IMR-90 (cell line): Measurements from ENCODE around the gene NOS2. TPM values are rescaled to one million over a fixed set of nuclear protein-coding genes. Genes with fewer than 3 reads are reported as not detected.
"Not testable (repeated sequence)": the region's sequence is repeated elsewhere in the genome, so short reads cannot be mapped to it uniquely, and the experiment has no call there.

Source experiments
- ATAC-seq: fragments of 200-7000 bp; cut with Tn5 transposase; 2 replicates; pipeline ENCODE4 v1.9.1; 2020; ENCODE audit warnings: low read depth, mild to moderate bottlenecking, moderate library complexity
- BruUV-seq: library from RNA; stranded (reverse); fragments of 400-500 nt; replicated peaks from 2 replicates; lab custom pipeline; 2021; lab: Mats Ljungman, UMichigan
- CTCF ChIA-PET: fragments of 300-600 bp; formaldehyde crosslinking; extraction: SDS; loops from one replicate; lab custom pipeline; 2021; ENCODE audit warnings: antibody characterized with exemption; lab: Yijun Ruan, JAX
- POLR2A ChIA-PET: fragments of 300-600 bp; sonication (Branson Sonifier 250); formaldehyde crosslinking; loops from one replicate; lab custom pipeline; 2022; ENCODE audit warnings: antibody characterized with exemption; ENCODE audit not compliant: unreplicated experiment; lab: Charles Lee
- DNase-seq: peaks from one replicate; pipeline ENCODE4 v3.0.0; 2013
- H2AFZ ChIP-seq: replicated peaks from 2 replicates; pipeline ENCODE3; 2013; ENCODE audit warnings: low read length, mild to moderate bottlenecking; ENCODE audit not compliant: poor library complexity
- H2AK5ac ChIP-seq: 2 replicates; pipeline ENCODE4 v1.6.1; 2013; ENCODE audit warnings: low read depth, low read length, inconsistent platforms
- H2AK9ac ChIP-seq: replicated peaks from 2 replicates; pipeline ENCODE3; 2013; ENCODE audit warnings: mild to moderate bottlenecking, low read depth, low read length, moderate library complexity; ENCODE audit not compliant: poor library complexity
- H2BK120ac ChIP-seq: 2 replicates; pipeline ENCODE4 v1.6.1; 2013; ENCODE audit warnings: low read depth, low read length, inconsistent platforms
- H2BK15ac ChIP-seq: 3 replicates; pipeline ENCODE4 v1.6.1; 2013; ENCODE audit warnings: low read depth, low read length, inconsistent platforms
- H2BK20ac ChIP-seq: 2 replicates; pipeline ENCODE4 v1.6.1; 2013; ENCODE audit warnings: low read depth, mild to moderate bottlenecking, inconsistent platforms, low read length, moderate library complexity
- H2BK5ac ChIP-seq: 2 replicates; pipeline ENCODE4 v1.6.1; 2013; ENCODE audit warnings: mild to moderate bottlenecking, low read depth, low read length, inconsistent platforms; ENCODE audit not compliant: poor library complexity, severe bottlenecking
- H3K14ac ChIP-seq: replicated peaks from 2 replicates; pipeline ENCODE4 v1.6.1; 2013; ENCODE audit warnings: low read depth, low read length, inconsistent platforms
- H3K18ac ChIP-seq: 2 replicates; pipeline ENCODE4 v1.6.1; 2013; ENCODE audit warnings: low read depth, low read length, control low read depth
- H3K23ac ChIP-seq: 2 replicates; pipeline ENCODE4 v1.6.1; 2013; ENCODE audit warnings: low read depth, low read length, inconsistent platforms
- H3K27ac ChIP-seq: 2 replicates; pipeline ENCODE4 v1.5.1; 2013; ENCODE audit warnings: mild to moderate bottlenecking, control low read depth, low read length; ENCODE audit not compliant: insufficient read depth
- H3K27me3 ChIP-seq: 2 replicates; pipeline ENCODE4 v1.6.1; 2013; ENCODE audit warnings: low read length; ENCODE audit not compliant: control insufficient read depth, insufficient read depth
- H3K36me3 ChIP-seq: 2 replicates; pipeline ENCODE4 v1.6.1; 2013; ENCODE audit warnings: low read length, mixed read lengths; ENCODE audit not compliant: control insufficient read depth, insufficient read depth
- H3K4ac ChIP-seq: 2 replicates; pipeline ENCODE4 v1.6.1; 2013; ENCODE audit warnings: low read depth, low read length, inconsistent platforms
- H3K4me1 ChIP-seq: 2 replicates; pipeline ENCODE4 v1.6.1; 2013; ENCODE audit warnings: low read length, mixed read lengths; ENCODE audit not compliant: control insufficient read depth, insufficient read depth
- H3K4me2 ChIP-seq: 2 replicates; pipeline ENCODE4 v1.6.1; 2013; ENCODE audit warnings: low read depth, mild to moderate bottlenecking, control low read depth, low read length, moderate library complexity
- H3K4me3 ChIP-seq: 2 replicates; pipeline ENCODE4 v1.5.1; 2013; ENCODE audit warnings: low read depth, mild to moderate bottlenecking, control low read depth, low read length, moderate library complexity; ENCODE audit not compliant: insufficient read depth
- H3K56ac ChIP-seq: 2 replicates; pipeline ENCODE4 v1.6.1; 2013; ENCODE audit warnings: low read length, inconsistent platforms; ENCODE audit not compliant: insufficient read depth; ENCODE audit errors: extremely low read depth
- H3K79me1 ChIP-seq, 2 experiments: 2 replicates each; pipeline ENCODE4 v1.6.1; 2013; ENCODE audit warnings: low read length in 2 of 2, inconsistent platforms in 1 of 2, low read depth in 1 of 2
- H3K9ac ChIP-seq: 2 replicates; pipeline ENCODE4 v1.6.1; 2013; ENCODE audit warnings: low read depth, low read length, control low read depth
- H3K9me1 ChIP-seq: 2 replicates; pipeline ENCODE4 v1.6.1; 2013; ENCODE audit warnings: low read length, inconsistent platforms; ENCODE audit not compliant: insufficient read depth
- H3K9me3 ChIP-seq: 2 replicates; pipeline ENCODE4 v1.6.1; 2013; ENCODE audit warnings: low read length; ENCODE audit not compliant: control insufficient read depth, insufficient read depth
- H4K20me1 ChIP-seq: 2 replicates; pipeline ENCODE4 v1.6.1; 2013; ENCODE audit warnings: low read length, inconsistent platforms; ENCODE audit not compliant: insufficient read depth
- H4K5ac ChIP-seq: 2 replicates; pipeline ENCODE4 v1.6.1; 2013; ENCODE audit warnings: mild to moderate bottlenecking, low read depth, low read length, control low read depth
- H4K8ac ChIP-seq, 2 experiments: 2 replicates each; pipeline ENCODE4 v1.6.1; 2013; ENCODE audit warnings: low read depth in 2 of 2, low read length in 2 of 2, control low read depth in 1 of 2, inconsistent platforms in 1 of 2
- H4K91ac ChIP-seq: 2 replicates; pipeline ENCODE4 v1.6.1; 2013; ENCODE audit warnings: low read depth, low read length, inconsistent platforms; ENCODE audit not compliant: insufficient read depth
- WGBS, 2 experiments: methylation state at CpG; one replicate each; pipeline versions ENCODE4 v1.1.5 to v1.1.7; 2013; ENCODE audit warnings: missing lambda C conversion rate in 2 of 2; ENCODE audit not compliant: insufficient read length in 1 of 2; ENCODE audit errors: extremely low coverage in 2 of 2; 5-methylcytosine and 5-hydroxymethylcytosine counted together
- dilution Hi-C: fragments of 300-500 bp; cut with HindIII; formaldehyde crosslinking; loops from one replicate; pipeline ENCODE4 v1.14.3; 2018; ENCODE audit warnings: low sequenced_read_pairs; ENCODE audit not compliant: unreplicated experiment
- in situ Hi-C: fragments of 300-500 bp; cut with MboI; formaldehyde crosslinking; loops from 3 replicates; pipeline ENCODE4 v1.14.3; 2019; ENCODE audit warnings: low sequenced_read_pairs, inconsistent platforms, mixed read lengths
- intact Hi-C: fragments of 100-400 bp; cut with micrococcal nuclease; formaldehyde crosslinking; loops from 2 replicates; pipeline ENCODE4 v1.10.0; 2022
- polyA plus RNA-seq, 3 experiments: library from polyadenylated mRNA; depleted of rRNA; stranded (reverse); fragments of >200 nt; gene quantifications; 2 replicates each; pipeline ENCODE4 v1.2.3, GENCODE V29; 2012; ENCODE audit warnings: low replicate concordance in 1 of 3
- total RNA-seq: library from RNA; depleted of rRNA; stranded (reverse); fragments of >200 nt; gene quantifications from 2 replicates; pipeline ENCODE4 v1.2.3, GENCODE V29; 2012

NOS2 gene
- total and polyA plus RNA-seq, 2 of the 4 experiments (the other 2 are of a cell fraction), result under 0.01 TPM; not detected in 1

- H4K91ac ChIP-seq, H2AK9ac ChIP-seq, H3K14ac ChIP-seq, H2BK120ac ChIP-seq, H3K23ac ChIP-seq, H3K4me2 ChIP-seq, H3K9ac ChIP-seq, H3K4me3 ChIP-seq, H2AK5ac ChIP-seq, H4K8ac ChIP-seq, H3K9me1 ChIP-seq, H3K4ac ChIP-seq, H3K79me1 ChIP-seq, H2AFZ ChIP-seq, H3K56ac ChIP-seq, DNase-seq, H2BK20ac ChIP-seq, H4K5ac ChIP-seq, H2BK5ac ChIP-seq, dilution Hi-C loops, H3K27ac ChIP-seq, intact Hi-C loops, POLR2A ChIA-PET, H3K9me3 ChIP-seq, H3K4me1 ChIP-seq, H2BK15ac ChIP-seq, H3K18ac ChIP-seq, H3K27me3 ChIP-seq, H3K36me3 ChIP-seq, BruUV-seq, H4K20me1 ChIP-seq: not testable (repeated sequence)
- CTCF ChIA-PET, result interaction anchor here (0.7 kb wide), 1 partner anchor 51 kb away, joined by 3 read pairs; no protein-coding TSS in a partner anchor
- in situ Hi-C loops, result loop anchor here (25.0 kb wide), 1 partner anchor 516 kb away; no protein-coding TSS in a partner anchor
- no CpG with 5 or more reads among the region's 19 CpGs for WGBS, 2 experiments
- ATAC-seq, result peak; percentile 53
Measured at GRCh38 chr17:27752831-27753619, 47.3 kb downstream of the NOS2 start.
